HG03575 (cell line): ENCODE data around the gene PRRG1.
"Not testable (repeated sequence)": the region's sequence is repeated elsewhere in the genome, so short reads cannot be mapped to it uniquely, and the experiment has no call there.

ENCODE experiments used
- ATAC-seq: cut with Tn5 transposase; IDR thresholded peaks from one replicate; pipeline ENCODE4 v1.9.1; 2021; ENCODE audit not compliant: unreplicated experiment, insufficient number of reproducible peaks, low FRiP score; ENCODE audit errors: extremely low read depth

The PRRG1 gene

GRCh38 chrX:37454537-37455285 is 105.5 kb downstream of the PRRG1 start:
- ATAC-seq, result no peak

- no peak for ATAC-seq
These were observed 106.2 kb downstream of the PRRG1 start for GRCh38 chrX:37455381-37455780.

- ATAC-seq, result not testable (repeated sequence)
These were observed 111.1 kb downstream of the PRRG1 start for GRCh38 chrX:37460285-37460684.

- ATAC-seq, result no peak
These were observed 113.2 kb downstream of the PRRG1 start for GRCh38 chrX:37462346-37462745.

- no peak for ATAC-seq
These were observed 119.1 kb downstream of the PRRG1 start for GRCh38 chrX:37468124-37468739.

- ATAC-seq, result no peak
These were observed 121.5 kb downstream of the PRRG1 start for GRCh38 chrX:37470711-37471110.

GRCh38 chrX:37472836-37473235 is 123.7 kb downstream of the PRRG1 start:
- no peak for ATAC-seq

GRCh38 chrX:37474478-37474877 is 125.3 kb downstream of the PRRG1 start:
- no peak for ATAC-seq

- ATAC-seq, result no peak
These were observed 127.5 kb downstream of the PRRG1 start for GRCh38 chrX:37476571-37477170.

GRCh38 chrX:37484335-37484734 is 135.2 kb downstream of the PRRG1 start:
- not testable (repeated sequence) for ATAC-seq

GRCh38 chrX:37485429-37485828 is 136.3 kb downstream of the PRRG1 start:
- ATAC-seq, result no peak

GRCh38 chrX:37487271-37487670 is 138.1 kb downstream of the PRRG1 start:
- no peak for ATAC-seq

GRCh38 chrX:37488323-37488722 is 139.2 kb downstream of the PRRG1 start:
- no peak for ATAC-seq

GRCh38 chrX:37491686-37492085 is 142.5 kb downstream of the PRRG1 start:
- ATAC-seq, result no peak

GRCh38 chrX:37495760-37496159 is 146.6 kb downstream of the PRRG1 start:
- ATAC-seq, result not testable (repeated sequence)

GRCh38 chrX:37497126-37497525 is 148.0 kb downstream of the PRRG1 start:
- not testable (repeated sequence) for ATAC-seq

GRCh38 chrX:37498323-37498722 is 149.2 kb downstream of the PRRG1 start:
- ATAC-seq, result not testable (repeated sequence)

GRCh38 chrX:37499649-37500048 is 150.5 kb downstream of the PRRG1 start:
- ATAC-seq, result not testable (repeated sequence)

GRCh38 chrX:37504991-37505390 is 155.8 kb downstream of the PRRG1 start:
- ATAC-seq, result no peak
